ENCODE results near the gene LANCL2. TPM values are rescaled to one million over a fixed set of nuclear protein-coding genes. Genes with fewer than 3 reads are reported as not detected.

The LANCL2 gene
- total RNA-seq, 1 experiment from 2014 or later = 26.4 TPM

GRCh38 chr7:55458351-55458750, 93.2 kb downstream of the LANCL2 start:
- Histone ChIP-seq H2BK15ac (ENCODE audit: low read depth, low read length) (no peak overlapping the region), H3K4me2 (ENCODE audit: insufficient read depth, insufficient read length, low read length) (no peak overlapping the region), H4K5ac (ENCODE audit: insufficient read length, low read depth, low read length) (no peak overlapping the region), H4K8ac (replicated peaks; ENCODE audit: insufficient read length, low read depth, low read length) (no peak overlapping the region), H2BK12ac (ENCODE audit: insufficient read length, low read depth, low read length) (no peak overlapping the region), H3K23ac (ENCODE audit: insufficient read length, low read depth, low read length) (no peak overlapping the region), H3K23me2 (ENCODE audit: insufficient read length, low read depth, low read length, poor library complexity, severe bottlenecking) (no peaks in the 10 kb centered on the region), H3K9me3 (ENCODE audit: control insufficient read depth, low read depth, low read length) (no peaks in the 10 kb centered on the region), H3K79me2 (ENCODE audit: insufficient read depth, low read length) (no peaks in the 10 kb centered on the region), H3K27me3 (ENCODE audit: insufficient read depth, low read length) (no peaks in the 10 kb centered on the region), H4K20me1 (ENCODE audit: control insufficient read depth, insufficient read depth, insufficient read length) (no peaks in the 10 kb centered on the region), H2BK5ac (ENCODE audit: insufficient read length, low read length) (no peak overlapping the region), H3K4me1 (ENCODE audit: insufficient read depth, low read length) (no peaks in the 10 kb centered on the region), H3K4ac (ENCODE audit: low read depth, low read length) (no peak overlapping the region), H3K14ac (ENCODE audit: insufficient read depth, low read length) (no peak overlapping the region), H4K91ac (ENCODE audit: insufficient read length, low read depth, low read length) (no peak overlapping the region), H3K79me1 (ENCODE audit: insufficient read depth, low read depth, low read length, poor library complexity, severe bottlenecking) (no peaks in the 10 kb centered on the region), H3K56ac (ENCODE audit: insufficient read length, low read depth, low read length) (no peak overlapping the region), H2BK20ac (ENCODE audit: low read depth, low read length, poor library complexity, severe bottlenecking) (no peak overlapping the region), H2AK5ac (ENCODE audit: insufficient read length, low read length) (no peak overlapping the region), H2AFZ (ENCODE audit: low read length) (no peak overlapping the region), H2BK120ac (ENCODE audit: low read depth, low read length, poor library complexity, severe bottlenecking) (no peak overlapping the region), H3K18ac (ENCODE audit: insufficient read length, low read depth, low read length) (no peak overlapping the region), H3K9ac (ENCODE audit: extremely low read depth, insufficient read length, low read length) (no peak overlapping the region), H3K27ac (ENCODE audit: insufficient read length, low read depth, low read length) (no peak overlapping the region), H3T11ph (ENCODE audit: low read length) (no peak overlapping the region)
- Mint-ChIP-seq H3K4me1 (no peaks in the 10 kb centered on the region), H3K27me3 (ENCODE audit: low read depth) (peaks cover 17% of the 10 kb centered on the region), H3K36me3 (ENCODE audit: insufficient read depth in 1 of 3, low read depth in 3 of 3) (peaks cover 11 to 36% (median 15%) of the 10 kb centered on the region in 3 experiments), H3K4me3 (no peak overlapping the region), H3K9me3 (peaks cover 55 to 61% of the 10 kb centered on the region in 2 experiments), H3K27ac (no peak overlapping the region)
- no peak for DNase-seq
- no CpG with 5 or more reads among the region's 1 CpG for WGBS (ENCODE audit: extremely low coverage, insufficient read length, low lambda C conversion rate)
- TF ChIP-seq CTCF (conservative IDR thresholded peaks at IDR 0.05) = no peak

All from H9 (cell line).